GM12873 (cell line): Measurements from ENCODE around the gene UGP2.
A peak's percentile ranks its signal among the peaks of the same experiment; 100 is the strongest.

ENCODE experiments used
- CTCF ChIP-seq: IDR thresholded peaks from 2 replicates; pipeline ENCODE4 v1.5.1; 2012; ENCODE audit warnings: low read depth, mild to moderate bottlenecking, moderate library complexity, low read length, control low read depth; ENCODE audit not compliant: insufficient read depth; ENCODE audit errors: missing control alignments

The UGP2 gene

GRCh38 chr2:63850649-63851048 lies 9.0 kb downstream of the UGP2 start:
- TF ChIP-seq CTCF = no peak

GRCh38 chr2:63851691-63852311 lies 10.1 kb downstream of the UGP2 start:
- no peak for TF ChIP-seq CTCF

GRCh38 chr2:63853527-63854310 lies 12.0 kb downstream of the UGP2 start:
- no peak for TF ChIP-seq CTCF

GRCh38 chr2:63855418-63856302 lies 14.0 kb downstream of the UGP2 start:
- TF ChIP-seq CTCF = no peak

- TF ChIP-seq CTCF = no peak
These were observed 14.6 kb downstream of the UGP2 start for GRCh38 chr2:63856303-63856603.

- TF ChIP-seq CTCF = no peak
These were observed 16.6 kb downstream of the UGP2 start for GRCh38 chr2:63858291-63858690.

- TF ChIP-seq CTCF = peak; percentile 59
These were observed 19.6 kb downstream of the UGP2 start for GRCh38 chr2:63861220-63861822.
